Hepatocyte (in vitro differentiated cells): ENCODE data around the gene SIRT5. TPM values are rescaled to one million over a fixed set of nuclear protein-coding genes. Genes with fewer than 3 reads are reported as not detected.

Experiments
- DNase-seq: peaks from one replicate; pipeline ENCODE4 v3.0.0-alpha.2; 2016; ENCODE audit warnings: low spot score
- H2AFZ ChIP-seq: fragments of 200-600 bp; sonication (generic); 2 replicates; pipeline ENCODE4 v1.6.0; 2016; ENCODE audit warnings: antibody characterized with exemption, mild to moderate bottlenecking
- H3K27ac ChIP-seq: fragments of 200-600 bp; sonication (generic); 2 replicates; pipeline ENCODE4 v1.5.1; 2016; ENCODE audit warnings: mild to moderate bottlenecking
- H3K27me3 ChIP-seq: fragments of 200-600 bp; sonication (generic); 2 replicates; pipeline ENCODE4 v1.6.1; 2016
- H3K36me3 ChIP-seq: fragments of 200-600 bp; sonication (generic); replicated peaks from 2 replicates; pipeline ENCODE4 v1.5.1; 2016; ENCODE audit warnings: low read depth; ENCODE audit not compliant: insufficient read depth
- H3K4me1 ChIP-seq: fragments of 200-600 bp; sonication (generic); 2 replicates; pipeline ENCODE4 v1.5.1; 2016; ENCODE audit warnings: mild to moderate bottlenecking, moderate library complexity; ENCODE audit not compliant: insufficient read depth
- H3K4me2 ChIP-seq: fragments of 200-600 bp; sonication (generic); 2 replicates; pipeline ENCODE4 v1.6.0; 2016
- H3K4me3 ChIP-seq: fragments of 200-600 bp; sonication (generic); 2 replicates; pipeline ENCODE4 v1.5.1; 2016; ENCODE audit warnings: mild to moderate bottlenecking
- H3K79me2 ChIP-seq: fragments of 200-600 bp; sonication (generic); 2 replicates; pipeline ENCODE4 v1.6.0; 2017; ENCODE audit warnings: mild to moderate bottlenecking
- H3K9me2 ChIP-seq: fragments of 200-600 bp; sonication (generic); replicated peaks from 2 replicates; pipeline ENCODE4 v1.6.0; 2017; ENCODE audit warnings: mild to moderate bottlenecking; ENCODE audit not compliant: insufficient read depth
- H3K9me3 ChIP-seq: fragments of 200-600 bp; sonication (generic); 2 replicates; pipeline ENCODE4 v1.5.1; 2016; ENCODE audit warnings: low read depth, mild to moderate bottlenecking
- H4K20me1 ChIP-seq: fragments of 200-600 bp; sonication (generic); 2 replicates; pipeline ENCODE4 v1.6.0; 2016; ENCODE audit warnings: mild to moderate bottlenecking; ENCODE audit not compliant: insufficient read depth, poor library complexity, severe bottlenecking
- CTCF ChIP-seq: fragments of 200-600 bp; sonication (generic); IDR thresholded peaks from 2 replicates; pipeline ENCODE4 v1.5.1; 2016; ENCODE audit warnings: antibody characterized with exemption, mild to moderate bottlenecking; ENCODE audit not compliant: poor library complexity
- EZH2 ChIP-seq: fragments of 200-600 bp; sonication (generic); IDR thresholded peaks from 2 replicates; pipeline ENCODE4 v1.6.1; 2016; ENCODE audit warnings: antibody characterized with exemption, mild to moderate bottlenecking, borderline replicate concordance
- EZH2phosphoT487 ChIP-seq: fragments of 200-600 bp; sonication (generic); IDR thresholded peaks from one replicate; pipeline ENCODE4 v1.6.1; 2018; ENCODE audit warnings: antibody characterized with exemption, mild to moderate bottlenecking, low read depth, moderate library complexity; ENCODE audit not compliant: unreplicated experiment, severe bottlenecking
- WGBS: methylation state at CpG from one replicate; pipeline ENCODE4 v1.1.6; 2016; ENCODE audit warnings: low lambda C conversion rate; ENCODE audit errors: missing lambda C conversion rate; 5-methylcytosine and 5-hydroxymethylcytosine counted together
- polyA plus RNA-seq: library from polyadenylated mRNA; unstranded; fragments of >200 nt; fragmentation: Nextera tagmentation; extraction: Ambion mirVana; gene quantifications from 2 replicates; pipeline ENCODE4 v1.2.1, GENCODE V29; 2016
- total RNA-seq: library from RNA; depleted of rRNA; stranded (reverse); fragments of >200 nt; gene quantifications from 2 replicates; pipeline ENCODE4 v1.2.3, GENCODE V29; 2014

The SIRT5 gene
- total and polyA plus RNA-seq, 2 experiments from 2014 or later, result 8.6 to 12.9 TPM

- no peaks in the 10 kb centered on the region for H3K4me1 ChIP-seq
- no peaks in the 10 kb centered on the region for H3K9me2 ChIP-seq
- H3K4me3 ChIP-seq, result no peak overlapping the region
- TF ChIP-seq CTCF (no peak), EZH2 (no peak), EZH2phosphoT487 (no peak)
- H3K9me3 ChIP-seq, result no peaks in the 10 kb centered on the region
- peak overlapping the region; percentile 44 for H3K4me2 ChIP-seq
- no peaks in the 10 kb centered on the region for H3K79me2 ChIP-seq
- peak; percentile 19 for DNase-seq
- no peak overlapping the region for H2AFZ ChIP-seq
- H3K27me3 ChIP-seq, result no peaks in the 10 kb centered on the region
- no peaks in the 10 kb centered on the region for H3K36me3 ChIP-seq
- H3K27ac ChIP-seq, result no peak overlapping the region
- WGBS, result 32% methylated on average over 8 of the region's 8 CpGs
- H4K20me1 ChIP-seq, result no peaks in the 10 kb centered on the region
Observed at GRCh38 chr6:13554929-13555333, 19.5 kb upstream of the SIRT5 start.

- H2AFZ ChIP-seq, result no peak overlapping the region
- no peak for DNase-seq
- TF ChIP-seq EZH2, result no peak
- TF ChIP-seq EZH2phosphoT487, result no peak
- TF ChIP-seq CTCF, result no peak
- no peaks in the 10 kb centered on the region for H3K36me3 ChIP-seq
- no peaks in the 10 kb centered on the region for H3K9me2 ChIP-seq
- H3K27me3 ChIP-seq, result no peaks in the 10 kb centered on the region
- H3K4me2 ChIP-seq, result no peak overlapping the region
- H3K79me2 ChIP-seq, result no peaks in the 10 kb centered on the region
- no peak overlapping the region for H3K4me3 ChIP-seq
- no peaks in the 10 kb centered on the region for H4K20me1 ChIP-seq
- no peaks in the 10 kb centered on the region for H3K9me3 ChIP-seq
- H3K4me1 ChIP-seq, result no peaks in the 10 kb centered on the region
- H3K27ac ChIP-seq, result no peak overlapping the region
Observed at GRCh38 chr6:13557841-13558240, 16.6 kb upstream of the SIRT5 start.

GRCh38 chr6:13558718-13559117 is 15.7 kb upstream of the SIRT5 start:
- Histone ChIP-seq H3K4me2 (no peak overlapping the region), H3K27me3 (no peaks in the 10 kb centered on the region), H3K4me3 (no peak overlapping the region), H4K20me1 (no peaks in the 10 kb centered on the region), H3K27ac (peak overlapping the region; percentile 27), H3K36me3 (no peaks in the 10 kb centered on the region), H3K9me3 (no peaks in the 10 kb centered on the region), H2AFZ (no peak overlapping the region), H3K4me1 (no peaks in the 10 kb centered on the region), H3K9me2 (no peaks in the 10 kb centered on the region), H3K79me2 (no peaks in the 10 kb centered on the region)
- TF ChIP-seq EZH2 (no peak), EZH2phosphoT487 (no peak), CTCF (no peak)
- WGBS, result 83% methylated on average over 4 of the region's 4 CpGs
- no peak for DNase-seq

- no peaks in the 10 kb centered on the region for H3K79me2 ChIP-seq
Observed at GRCh38 chr6:13559251-13559650, 15.2 kb upstream of the SIRT5 start.

More at GRCh38 chr6:13559251-13559650, 15.2 kb upstream of the SIRT5 start:
- TF ChIP-seq EZH2 (no peak), EZH2phosphoT487 (no peak), CTCF (no peak)
- Histone ChIP-seq H3K4me3 (no peak overlapping the region), H3K27ac (peak overlapping the region; percentile 27), H4K20me1 (no peaks in the 10 kb centered on the region), H3K9me2 (no peaks in the 10 kb centered on the region), H2AFZ (no peak overlapping the region), H3K27me3 (no peaks in the 10 kb centered on the region), H3K4me1 (no peaks in the 10 kb centered on the region), H3K4me2 (no peak overlapping the region), H3K36me3 (no peaks in the 10 kb centered on the region), H3K9me3 (no peaks in the 10 kb centered on the region)
- no peak for DNase-seq
- 57% methylated on average over 3 of the region's 3 CpGs for WGBS
